NB4 (cell line): ENCODE data around the gene OPRPN.

Experiments
- CTCF ChIP-seq: IDR thresholded peaks from one replicate; pipeline ENCODE4 v1.5.1; 2012; ENCODE audit warnings: low read depth, low read length
- MAX ChIP-seq: IDR thresholded peaks from 2 replicates; pipeline ENCODE4 v1.6.1; 2011; ENCODE audit warnings: low read depth, low read length
- MYC ChIP-seq: IDR thresholded peaks from 2 replicates; pipeline ENCODE4 v1.6.1; 2011; ENCODE audit warnings: low read depth, low read length
- POLR2A ChIP-seq: IDR thresholded peaks from 2 replicates; pipeline ENCODE4 v1.6.1; 2011; ENCODE audit warnings: mild to moderate bottlenecking; ENCODE audit not compliant: insufficient read length; ENCODE audit errors: extremely low read depth

- no peak for TF ChIP-seq CTCF
- TF ChIP-seq POLR2A, result no peak
- no peak for TF ChIP-seq MAX
- no peak for TF ChIP-seq MYC
Observed at GRCh38 chr4:70443329-70443728, 45.6 kb downstream of the OPRPN start.
